Stimulated activated CD4-positive, alpha-beta T cell treated with anti-CD3 and anti-CD28 coated beads, Interleukin-4, amount 100 ng/mL, for 4 hours (primary cell): ENCODE results near the gene BDKRB1.

Source experiments
- DNase-seq, 2 experiments: peaks; one replicate each; pipeline ENCODE4 v3.0.0-alpha.2; 2020

The BDKRB1 gene

GRCh38 chr14:96284008-96284407 lies 28.0 kb downstream of the BDKRB1 start:
- DNase-seq, result no peak

- no peak for DNase-seq
Observed at GRCh38 chr14:96284430-96284829, 28.4 kb downstream of the BDKRB1 start.

- DNase-seq, result no peak
Observed at GRCh38 chr14:96285667-96286066, 29.7 kb downstream of the BDKRB1 start.

GRCh38 chr14:96286251-96286650 lies 30.2 kb downstream of the BDKRB1 start:
- DNase-seq, result no peak

GRCh38 chr14:96287856-96288255 lies 31.8 kb downstream of the BDKRB1 start:
- no peak for DNase-seq

- DNase-seq, result no peak
Observed at GRCh38 chr14:96294246-96294645, 38.2 kb downstream of the BDKRB1 start.

GRCh38 chr14:96297000-96297399 lies 41.0 kb downstream of the BDKRB1 start:
- DNase-seq, result no peak

- no peak for DNase-seq
Observed at GRCh38 chr14:96297997-96298515, 42.0 kb downstream of the BDKRB1 start.

GRCh38 chr14:96299441-96299840 lies 43.4 kb downstream of the BDKRB1 start:
- DNase-seq, result no peak

- no peak for DNase-seq
Observed at GRCh38 chr14:96303981-96304380, 48.0 kb downstream of the BDKRB1 start.

- DNase-seq, result no peak
Observed at GRCh38 chr14:96304956-96305355, 48.9 kb downstream of the BDKRB1 start.

- DNase-seq, result no peak
Observed at GRCh38 chr14:96307434-96307833, 51.4 kb downstream of the BDKRB1 start.

- no peak for DNase-seq
Observed at GRCh38 chr14:96309133-96309895, 53.3 kb downstream of the BDKRB1 start.

GRCh38 chr14:96309896-96310330 lies 53.9 kb downstream of the BDKRB1 start:
- DNase-seq, result no peak

- DNase-seq, result no peak
Observed at GRCh38 chr14:96310906-96311305, 54.9 kb downstream of the BDKRB1 start.
